GM19023 (cell line): ENCODE results near the gene CFAP221.

Experiments used
- ATAC-seq: cut with Tn5 transposase; IDR thresholded peaks from one replicate; pipeline ENCODE4 v1.9.1; 2021; ENCODE audit warnings: mild to moderate bottlenecking, moderate library complexity; ENCODE audit not compliant: unreplicated experiment

CFAP221 gene

GRCh38 chr2:119544075-119544938, at the start of gene CFAP221:
Gene CFAP221, plus strand, starts transcription at chr2:119544449. Its CDS starts 1,683 bp downstream, at chr2:119546132.
- ATAC-seq, result peak; percentile 81

GRCh38 chr2:119495948-119496347, 48.3 kb upstream of the CFAP221 start:
- no peak for ATAC-seq

GRCh38 chr2:119496682-119497081, 47.6 kb upstream of the CFAP221 start:
- ATAC-seq, result no peak

- ATAC-seq, result no peak
These were observed 35.5 kb upstream of the CFAP221 start for GRCh38 chr2:119508756-119509155.

- no peak for ATAC-seq
These were observed 32.3 kb upstream of the CFAP221 start for GRCh38 chr2:119511989-119512388.

GRCh38 chr2:119512946-119513345, 31.3 kb upstream of the CFAP221 start:
- ATAC-seq, result no peak

GRCh38 chr2:119513832-119514231, 30.4 kb upstream of the CFAP221 start:
- no peak for ATAC-seq

- no peak for ATAC-seq
These were observed 28.1 kb upstream of the CFAP221 start for GRCh38 chr2:119516121-119516520.

- peak; percentile 93 for ATAC-seq
These were observed 26.8 kb upstream of the CFAP221 start for GRCh38 chr2:119517433-119517832.

GRCh38 chr2:119518401-119519056, 25.7 kb upstream of the CFAP221 start:
- ATAC-seq, result no peak

GRCh38 chr2:119519057-119519408, 25.2 kb upstream of the CFAP221 start:
- ATAC-seq, result no peak

- no peak for ATAC-seq
These were observed 23.4 kb upstream of the CFAP221 start for GRCh38 chr2:119520696-119521432.

GRCh38 chr2:119521433-119522050, 22.7 kb upstream of the CFAP221 start:
- no peak for ATAC-seq

- no peak for ATAC-seq
These were observed 21.6 kb upstream of the CFAP221 start for GRCh38 chr2:119522671-119523070.

GRCh38 chr2:119523383-119523951, 20.8 kb upstream of the CFAP221 start:
- ATAC-seq, result no peak

GRCh38 chr2:119523952-119524694, 20.1 kb upstream of the CFAP221 start, which contains the start of gene SCTR:
Gene SCTR, minus strand, starts transcription at chr2:119524483. Its CDS starts 257 bp downstream, at chr2:119524226.
- ATAC-seq, result no peak

GRCh38 chr2:119525614-119526013, 18.6 kb upstream of the CFAP221 start:
- ATAC-seq, result no peak

- ATAC-seq, result no peak
These were observed 16.2 kb upstream of the CFAP221 start for GRCh38 chr2:119527999-119528398.

GRCh38 chr2:119531292-119531691, 13.0 kb upstream of the CFAP221 start:
- no peak for ATAC-seq

- no peak for ATAC-seq
These were observed 10.7 kb upstream of the CFAP221 start for GRCh38 chr2:119533560-119533959.
